Measurements from ENCODE around the gene TARS3.

- no peak for TF ChIP-seq REST (IDR thresholded peaks at IDR 0.05; ENCODE audit: insufficient read depth in 1 of 2, low read depth in 2 of 2, low read length in 2 of 2)
- TF ChIP-seq TAF1 (IDR thresholded peaks at IDR 0.05; ENCODE audit: borderline replicate concordance, insufficient read depth, low read length): no peak
- TF ChIP-seq SIN3A (IDR thresholded peaks at IDR 0.05; ENCODE audit: borderline replicate concordance, insufficient read depth, low read length): no peak
- TF ChIP-seq POLR2AphosphoS5 (IDR thresholded peaks at IDR 0.05; ENCODE audit: low read depth, low read length): no peak
- no peak for TF ChIP-seq FOXP2 (optimal IDR thresholded peaks at IDR 0.05; ENCODE audit: borderline replicate concordance, extremely low read depth, extremely low read length, insufficient read depth)
These were observed 71.4 kb downstream of the TARS3 start for GRCh38 chr15:101652786-101653430.

All from PFSK-1 (cell line).